GM12864 (cell line): ENCODE measurements around the gene PRR12.

Experiments used
- DNase-seq: peaks from one replicate; pipeline ENCODE4 v3.0.0-alpha.2; 2011; ENCODE audit warnings: low read depth
- H3K4me3 ChIP-seq: 2 replicates; pipeline ENCODE4 v1.5.1; 2011; ENCODE audit warnings: mild to moderate bottlenecking, low read depth, low read length, control low read depth
- TF ChIP-seq, protein P1 (sequence below): IDR thresholded peaks from 2 replicates; pipeline ENCODE4 v1.5.1; 2011; ENCODE audit warnings: low read depth, mild to moderate bottlenecking, moderate library complexity, low read length, control low read depth, inconsistent platforms; ENCODE audit errors: missing control alignments

PRR12 gene

DNA sequence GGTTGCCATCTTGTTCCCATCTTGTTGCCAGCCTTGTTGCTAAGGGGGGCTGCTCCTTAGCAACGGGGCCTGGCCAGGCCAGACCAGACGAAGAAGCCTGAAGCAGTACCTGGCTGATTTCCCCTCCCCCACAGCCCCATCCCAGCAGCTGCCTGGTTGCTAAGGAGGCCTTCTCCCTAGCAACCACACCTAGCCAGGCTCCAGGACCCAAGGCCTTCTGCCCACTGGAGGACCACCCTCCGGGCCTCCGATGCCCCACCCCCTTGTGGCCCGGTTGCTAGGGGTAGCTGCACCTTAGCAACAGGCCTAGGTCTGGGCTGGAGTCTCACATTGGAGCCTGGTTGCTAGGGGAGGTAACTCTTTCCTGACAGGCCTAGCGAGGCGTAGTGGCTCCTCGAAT, 6.0 kb upstream of the PRR12 start:
- H3K4me3 ChIP-seq, result no peak overlapping the region
- no peak for DNase-seq
- TF ChIP-seq, protein P1, sequence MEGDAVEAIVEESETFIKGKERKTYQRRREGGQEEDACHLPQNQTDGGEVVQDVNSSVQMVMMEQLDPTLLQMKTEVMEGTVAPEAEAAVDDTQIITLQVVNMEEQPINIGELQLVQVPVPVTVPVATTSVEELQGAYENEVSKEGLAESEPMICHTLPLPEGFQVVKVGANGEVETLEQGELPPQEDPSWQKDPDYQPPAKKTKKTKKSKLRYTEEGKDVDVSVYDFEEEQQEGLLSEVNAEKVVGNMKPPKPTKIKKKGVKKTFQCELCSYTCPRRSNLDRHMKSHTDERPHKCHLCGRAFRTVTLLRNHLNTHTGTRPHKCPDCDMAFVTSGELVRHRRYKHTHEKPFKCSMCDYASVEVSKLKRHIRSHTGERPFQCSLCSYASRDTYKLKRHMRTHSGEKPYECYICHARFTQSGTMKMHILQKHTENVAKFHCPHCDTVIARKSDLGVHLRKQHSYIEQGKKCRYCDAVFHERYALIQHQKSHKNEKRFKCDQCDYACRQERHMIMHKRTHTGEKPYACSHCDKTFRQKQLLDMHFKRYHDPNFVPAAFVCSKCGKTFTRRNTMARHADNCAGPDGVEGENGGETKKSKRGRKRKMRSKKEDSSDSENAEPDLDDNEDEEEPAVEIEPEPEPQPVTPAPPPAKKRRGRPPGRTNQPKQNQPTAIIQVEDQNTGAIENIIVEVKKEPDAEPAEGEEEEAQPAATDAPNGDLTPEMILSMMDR, result no peak

DNA sequence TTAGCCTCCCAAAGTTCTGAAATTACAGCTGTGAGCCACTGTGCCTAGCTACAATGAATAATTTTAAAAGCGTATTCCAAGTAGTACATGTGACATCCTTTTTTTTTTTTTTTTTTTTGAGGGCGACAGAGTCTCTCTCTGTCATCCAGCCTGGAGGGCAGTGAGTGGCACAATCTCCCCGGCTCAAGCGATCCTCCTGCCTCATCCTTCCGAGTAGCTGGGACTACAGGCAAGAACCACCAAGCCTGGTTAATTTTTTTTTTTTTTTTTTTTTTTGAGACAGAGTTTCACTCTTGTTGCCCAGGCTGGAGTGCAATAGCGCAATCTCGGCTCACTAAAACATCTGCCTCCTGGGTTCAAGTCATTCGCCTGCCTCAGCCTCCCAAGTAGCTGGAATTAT, 3.8 kb upstream of the PRR12 start:
- H3K4me3 ChIP-seq, result no peak overlapping the region
- TF ChIP-seq, protein P1, result no peak
- DNase-seq, result no peak

DNA sequence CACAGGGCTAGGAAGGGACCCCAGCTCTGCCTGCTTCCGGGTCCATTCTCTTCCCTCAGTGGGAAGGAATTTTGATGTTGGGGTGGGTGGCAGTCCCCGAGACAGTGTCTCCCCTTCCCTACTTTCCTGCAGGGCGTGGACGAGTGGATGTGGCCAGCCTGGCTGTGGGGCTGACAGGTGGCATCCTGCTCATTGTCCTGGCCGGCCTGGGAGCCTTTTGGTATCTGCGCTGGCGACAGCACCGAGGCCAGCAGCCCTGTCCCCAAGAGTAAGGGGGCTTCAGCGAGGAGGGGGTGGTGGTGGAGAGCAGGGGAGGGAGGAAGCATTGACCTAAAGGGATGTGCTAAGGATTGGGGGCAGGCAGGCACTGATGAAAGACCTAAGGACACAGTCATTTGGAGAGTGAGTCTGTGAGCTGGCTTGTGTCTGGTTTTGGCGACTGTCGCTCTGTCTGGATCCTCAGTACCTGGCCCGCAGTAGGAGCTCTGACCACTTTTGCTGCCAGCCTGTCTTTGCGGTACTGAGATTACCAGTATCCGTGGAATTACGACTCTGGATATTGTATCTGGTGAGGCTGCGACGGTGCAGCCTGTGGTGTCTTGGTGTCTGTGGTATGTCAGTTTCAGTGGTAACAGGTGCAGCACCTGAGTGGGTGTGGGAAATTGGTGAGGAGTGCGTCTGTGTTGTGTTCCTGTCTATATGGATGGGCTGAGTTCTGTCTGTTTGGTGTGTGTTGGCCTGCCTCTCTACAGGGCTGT, 2.4 kb upstream of the PRR12 start:
- TF ChIP-seq, protein P1, result no peak
- no peak overlapping the region for H3K4me3 ChIP-seq
- DNase-seq, result peak; percentile 60

DNA sequence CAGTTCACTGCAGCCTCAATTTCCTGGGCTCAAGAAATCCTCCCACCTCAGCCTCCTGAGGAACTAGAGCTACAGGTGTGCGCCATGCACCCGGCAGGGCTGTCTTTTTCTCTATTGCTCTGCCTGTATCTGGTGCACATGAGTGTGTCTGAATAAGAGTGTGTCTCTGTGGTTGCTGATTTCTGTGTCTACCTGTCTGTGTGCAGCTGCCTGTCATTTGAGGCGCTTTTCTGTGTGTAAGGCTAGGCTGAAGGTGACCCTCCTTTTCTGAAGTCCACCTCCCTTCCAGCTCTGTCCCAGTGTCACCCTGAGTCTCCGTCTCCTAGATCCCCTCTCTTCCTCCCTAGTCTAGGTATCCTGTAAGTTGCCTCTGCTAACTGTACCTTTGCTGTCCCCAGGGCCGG, 1.5 kb upstream of the PRR12 start:
- no peak for DNase-seq
- H3K4me3 ChIP-seq, result no peak overlapping the region
- TF ChIP-seq, protein P1, result no peak

DNA sequence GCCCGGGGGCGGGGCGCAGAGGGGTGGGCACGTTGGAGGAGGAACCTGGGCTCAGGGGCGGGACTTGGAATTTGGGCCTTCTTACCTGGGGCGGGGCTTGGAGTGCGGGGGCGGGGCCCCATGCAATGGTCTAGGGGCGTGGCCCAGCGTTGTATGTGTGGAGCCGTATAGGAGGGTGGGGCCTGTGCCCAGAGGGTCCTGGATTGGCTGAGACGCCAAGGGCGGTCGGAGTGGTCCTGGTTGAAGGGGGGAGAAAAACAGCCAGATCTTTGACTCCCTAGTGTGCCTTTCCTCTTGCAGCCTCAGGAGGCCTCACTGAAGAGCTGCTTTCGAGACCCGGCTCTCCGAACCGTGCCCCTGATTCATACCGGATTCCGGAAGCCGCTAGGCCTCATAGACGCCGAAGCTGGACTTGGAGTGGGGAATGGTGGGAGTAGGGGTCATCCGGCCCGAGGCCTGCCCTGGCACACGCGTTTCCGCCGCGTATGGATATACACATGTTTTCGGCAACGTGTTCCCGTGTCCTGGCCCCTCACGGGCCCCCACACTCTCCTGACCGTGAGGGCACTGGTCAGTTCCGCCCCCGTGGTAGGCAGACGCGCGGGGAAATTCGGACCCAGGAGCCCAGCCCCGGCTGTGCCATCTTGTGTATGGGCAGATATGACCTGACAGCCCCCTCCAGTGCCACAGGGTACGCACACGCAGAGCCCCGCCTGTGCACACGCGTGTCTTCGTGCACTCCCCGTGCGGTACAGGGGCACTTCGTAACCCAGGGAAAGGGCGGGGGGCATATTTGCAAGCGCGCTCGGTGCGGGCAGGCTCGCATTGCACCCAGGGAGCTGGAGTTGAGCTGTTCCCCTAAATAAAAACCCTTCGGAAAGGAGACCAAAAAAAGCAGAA, 661 bp upstream of the PRR12 start:
- TF ChIP-seq, protein P1, result peak; percentile 18
- peak; percentile 96 for DNase-seq
- peak overlapping the region; percentile 71 for H3K4me3 ChIP-seq

DNA sequence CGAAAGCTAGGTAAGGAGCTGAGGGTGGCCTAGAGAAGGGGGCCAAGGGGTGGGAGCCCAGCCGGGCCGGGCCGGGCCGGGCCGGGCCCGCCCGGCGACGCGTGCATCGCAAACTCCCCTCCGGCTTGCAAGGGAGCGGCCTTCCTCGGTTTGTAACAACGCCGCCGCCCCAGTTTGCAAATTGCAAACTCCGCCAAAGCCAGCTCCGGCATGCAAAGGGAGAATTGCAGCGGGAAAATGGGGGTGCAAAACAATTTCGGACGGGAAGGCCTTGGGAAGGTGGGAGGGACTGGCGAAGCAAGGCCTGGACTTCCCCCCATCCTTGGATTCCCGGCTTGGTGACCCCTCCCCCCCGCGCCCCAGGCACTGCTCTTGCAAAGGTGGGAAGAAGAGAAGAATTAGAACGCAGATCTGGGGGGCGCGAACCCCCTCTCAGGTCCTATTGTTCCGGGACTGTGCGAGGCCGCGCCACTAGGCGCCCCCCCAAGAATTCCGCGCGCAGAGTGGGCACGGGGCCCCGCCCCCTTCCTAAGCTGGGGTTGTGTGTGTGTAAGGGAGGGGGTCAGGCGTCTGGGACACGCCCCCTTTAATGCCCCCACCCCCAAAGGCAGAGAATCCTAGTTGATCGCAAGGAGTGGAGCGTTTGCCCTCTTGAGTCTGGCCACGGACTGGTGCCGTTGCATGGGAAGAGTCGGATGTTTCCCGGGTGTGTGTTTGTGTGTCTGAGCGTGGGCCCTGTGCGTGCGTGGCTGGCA, 926 bp downstream of the PRR12 start:
- TF ChIP-seq, protein P1, result no peak
- DNase-seq, result no peak
- H3K4me3 ChIP-seq, result peak overlapping the region; percentile 71
